ENCODE results near the gene FBXW5. TPM values are rescaled to one million over a fixed set of nuclear protein-coding genes. Genes with fewer than 3 reads are reported as not detected.

FBXW5 gene
- total RNA-seq, 1 experiment from 2014 or later: 88.0 TPM

GRCh38 chr9:136960212-136960937, 15.8 kb upstream of the FBXW5 start (continued):
- TF ChIP-seq YY1 (IDR thresholded peaks at IDR 0.05; ENCODE audit: extremely low read depth, insufficient replicate concordance, low read depth, low read length) (no peak), SRF (IDR thresholded peaks at IDR 0.05; ENCODE audit: low read depth) (no peak), ZFX (IDR thresholded peaks at IDR 0.05) (no peak)

- no peaks in the 10 kb centered on the region for H3K9me3 ChIP-seq (ENCODE audit: control insufficient read depth in 1 of 2, insufficient read depth in 1 of 2, low read depth in 1 of 2, low read length in 2 of 2)
- H4K20me1 ChIP-seq (ENCODE audit: insufficient read depth): no peaks in the 10 kb centered on the region
- intact Hi-C loops (cut with micrococcal nuclease): no loop called here
- no peak for ATAC-seq
- H3K79me2 ChIP-seq (ENCODE audit: insufficient read depth, low read length): no peaks in the 10 kb centered on the region
- DNase-seq (ENCODE audit: low read depth, low spot score): no peak
- ChIA-PET RAD21 (ENCODE audit: low non-redundant PET in 1 of 2, low total read pairs in 2 of 2, uncharacterized antibody in 2 of 2, unreplicated experiment in 2 of 2) (no interaction called here), CTCF (no interaction called here), POLR2A (no interaction called here)
- H3K9me2 ChIP-seq (ENCODE audit: insufficient read depth): no peaks in the 10 kb centered on the region
- H3K36me3 ChIP-seq (ENCODE audit: control insufficient read depth in 1 of 2, insufficient read depth in 2 of 2, low read length in 2 of 2): no peaks in the 10 kb centered on the region
- H3K4me1 ChIP-seq (ENCODE audit: control insufficient read depth in 1 of 2, insufficient read depth in 2 of 2, low read length in 2 of 2): peaks cover 4 to 11% of the 10 kb centered on the region in 2 experiments
- no peak overlapping the region for H3K4me3 ChIP-seq (replicated peaks in 1 of 2; ENCODE audit: low read depth in 1 of 2, low read length in 2 of 2)
- H3K4me2 ChIP-seq (ENCODE audit: low read length): no peak overlapping the region
- BruUV-seq (replicated peaks): no TSS peak
- H3K27ac ChIP-seq (ENCODE audit: low read depth, low read length): no peak overlapping the region; the same call in 1 of the 2 replicates
- TF ChIP-seq FOSL1 (IDR thresholded peaks at IDR 0.05; ENCODE audit: low read depth): no peak
- TF ChIP-seq YY1 (IDR thresholded peaks at IDR 0.05; ENCODE audit: extremely low read depth, insufficient replicate concordance, low read depth, low read length): no peak
- TF ChIP-seq ATF3 (IDR thresholded peaks at IDR 0.05): no peak
- TF ChIP-seq ZNF274 (IDR thresholded peaks at IDR 0.05; ENCODE audit: low read depth, low read length): no peak
- TF ChIP-seq CBX3 (IDR thresholded peaks at IDR 0.05; ENCODE audit: low read depth): no peak
- TF ChIP-seq EZH2phosphoT487 (IDR thresholded peaks at IDR 0.05; ENCODE audit: borderline replicate concordance): no peak
- TF ChIP-seq EZH2 (IDR thresholded peaks at IDR 0.05): no peak
- no peak for TF ChIP-seq REST (IDR thresholded peaks at IDR 0.05; ENCODE audit: low read depth)
- no peak for TF ChIP-seq JUND (IDR thresholded peaks at IDR 0.05)
- TF ChIP-seq ZBTB33 (IDR thresholded peaks at IDR 0.05; ENCODE audit: extremely low read depth, insufficient replicate concordance, low read length): no peak
- TF ChIP-seq POLR2AphosphoS5 (IDR thresholded peaks at IDR 0.05; ENCODE audit: low read depth, low read length): no peak
- no peak for TF ChIP-seq TCF7L2 (IDR thresholded peaks at IDR 0.05; ENCODE audit: borderline replicate concordance, extremely low read depth, insufficient read depth, insufficient read length)
- no peak for TF ChIP-seq MAX (IDR thresholded peaks at IDR 0.05)
- no peak for TF ChIP-seq SP1 (IDR thresholded peaks at IDR 0.05; ENCODE audit: low read depth)
- H2AFZ ChIP-seq (ENCODE audit: low read depth, low read length, poor library complexity, severe bottlenecking): no peak overlapping the region
- no peak overlapping the region for H3K9ac ChIP-seq (ENCODE audit: low read length)
- H3K27me3 ChIP-seq (ENCODE audit: insufficient read depth, low read length): no peaks in the 10 kb centered on the region
These were observed 14.6 kb upstream of the FBXW5 start for GRCh38 chr9:136958898-136959850.

Measured in HCT116 (cell line).